ENCODE data around the gene CREBL2. TPM values are rescaled to one million over a fixed set of nuclear protein-coding genes. Genes with fewer than 3 reads are reported as not detected.

CREBL2 gene
- total and polyA plus RNA-seq, 4 donors, result 18.3 to 50.5 (median 27.6) TPM

- H3K4me1 ChIP-seq (ENCODE audit: control insufficient read depth in 5 of 5, insufficient read depth in 5 of 5, low read length in 5 of 5), result peaks cover 0 to 2% (median 0%) of the 10 kb centered on the region in 5 donors
- no peak overlapping the region for H3K9ac ChIP-seq (ENCODE audit: insufficient read depth in 1 of 2, low read length in 2 of 2)
- H3K4me3 ChIP-seq, result no peak overlapping the region
- no peaks in the 10 kb centered on the region for H3K27me3 ChIP-seq (ENCODE audit: control insufficient read depth in 3 of 3, insufficient read depth in 3 of 3, low read length in 2 of 3)
- no peak overlapping the region for H3K27ac ChIP-seq (ENCODE audit: low read depth in 1 of 2, low read length in 1 of 2)
- H3K9me3 ChIP-seq (ENCODE audit: control insufficient read depth in 4 of 4, insufficient read depth in 3 of 4, low read length in 3 of 4), result no peaks in the 10 kb centered on the region
- WGBS, 2 donors, result 94 to 98% methylated on average over 15 of the region's 15 CpGs
- no peak for TF ChIP-seq CTCF (IDR thresholded peaks at IDR 0.05; ENCODE audit: control extremely low read depth, extremely low read depth)
- no peaks in the 10 kb centered on the region for H3K36me3 ChIP-seq (ENCODE audit: control insufficient read depth in 4 of 4, insufficient read depth in 4 of 4, low read length in 4 of 4)
- DNase-seq, result no peak
- ATAC-seq (ENCODE audit: insufficient read depth, low FRiP score), result no peak
These were observed 52.1 kb downstream of the CREBL2 start for GRCh38 chr12:12663644-12664294.

GRCh38 chr12:12665194-12665593 lies 53.5 kb downstream of the CREBL2 start:
- H3K36me3 ChIP-seq (ENCODE audit: control insufficient read depth in 4 of 4, insufficient read depth in 4 of 4, low read length in 4 of 4), result no peaks in the 10 kb centered on the region
- DNase-seq, result no peak
- H3K4me3 ChIP-seq, result no peak overlapping the region
- no peak overlapping the region for H3K9ac ChIP-seq (ENCODE audit: insufficient read depth in 1 of 2, low read length in 2 of 2)
- H3K27ac ChIP-seq (ENCODE audit: low read depth in 1 of 2, low read length in 1 of 2), result no peak overlapping the region
- no peaks in the 10 kb centered on the region for H3K27me3 ChIP-seq (ENCODE audit: control insufficient read depth in 3 of 3, insufficient read depth in 3 of 3, low read length in 2 of 3)
- H3K9me3 ChIP-seq (ENCODE audit: control insufficient read depth in 4 of 4, insufficient read depth in 3 of 4, low read length in 3 of 4), result no peaks in the 10 kb centered on the region
- TF ChIP-seq CTCF (IDR thresholded peaks at IDR 0.05; ENCODE audit: control extremely low read depth, extremely low read depth), result no peak
- H3K4me1 ChIP-seq (ENCODE audit: control insufficient read depth in 5 of 5, insufficient read depth in 5 of 5, low read length in 5 of 5), result no peaks in the 10 kb centered on the region
- ATAC-seq (ENCODE audit: insufficient read depth, low FRiP score), result no peak
- 67 to 81% methylated on average over 13 of the region's 13 CpGs for WGBS, 2 donors

- H3K4me1 ChIP-seq (ENCODE audit: control insufficient read depth in 5 of 5, insufficient read depth in 5 of 5, low read length in 5 of 5), result no peaks in the 10 kb centered on the region
- ATAC-seq (ENCODE audit: insufficient read depth, low FRiP score), result no peak
- no peak overlapping the region for H3K4me3 ChIP-seq
- no peaks in the 10 kb centered on the region for H3K9me3 ChIP-seq (ENCODE audit: control insufficient read depth in 4 of 4, insufficient read depth in 3 of 4, low read length in 3 of 4)
- H3K36me3 ChIP-seq (ENCODE audit: control insufficient read depth in 4 of 4, insufficient read depth in 4 of 4, low read length in 4 of 4), result no peaks in the 10 kb centered on the region
- TF ChIP-seq CTCF (IDR thresholded peaks at IDR 0.05; ENCODE audit: control extremely low read depth, extremely low read depth), result no peak
- H3K27me3 ChIP-seq (ENCODE audit: control insufficient read depth in 3 of 3, insufficient read depth in 3 of 3, low read length in 2 of 3), result no peaks in the 10 kb centered on the region
- no peak for DNase-seq
- H3K9ac ChIP-seq (ENCODE audit: insufficient read depth in 1 of 2, low read length in 2 of 2), result no peak overlapping the region
- H3K27ac ChIP-seq (ENCODE audit: low read depth in 1 of 2, low read length in 1 of 2), result no peak overlapping the region
- WGBS, 2 donors, result 70 to 86% methylated on average over 1 of the region's 1 CpG
These were observed 56.3 kb downstream of the CREBL2 start for GRCh38 chr12:12668005-12668404.

- Histone ChIP-seq H3K27ac (ENCODE audit: low read depth in 1 of 2, low read length in 1 of 2) (no peak overlapping the region), H3K4me1 (ENCODE audit: control insufficient read depth in 5 of 5, insufficient read depth in 5 of 5, low read length in 5 of 5) (no peaks in the 10 kb centered on the region), H3K4me3 (no peak overlapping the region), H3K27me3 (ENCODE audit: control insufficient read depth in 3 of 3, insufficient read depth in 3 of 3, low read length in 2 of 3) (no peaks in the 10 kb centered on the region), H3K9ac (ENCODE audit: insufficient read depth in 1 of 2, low read length in 2 of 2) (no peak overlapping the region), H3K36me3 (ENCODE audit: control insufficient read depth in 4 of 4, insufficient read depth in 4 of 4, low read length in 4 of 4) (no peaks in the 10 kb centered on the region), H3K9me3 (ENCODE audit: control insufficient read depth in 4 of 4, insufficient read depth in 3 of 4, low read length in 3 of 4) (no peaks in the 10 kb centered on the region)
- DNase-seq, result no peak
- 95 to 100% methylated on average over 2 of the region's 2 CpGs for WGBS, 2 donors
- ATAC-seq (ENCODE audit: insufficient read depth, low FRiP score), result no peak
- no peak for TF ChIP-seq CTCF (IDR thresholded peaks at IDR 0.05; ENCODE audit: control extremely low read depth, extremely low read depth)
These were observed 57.3 kb downstream of the CREBL2 start for GRCh38 chr12:12669020-12669419.
